ENCODE results near the gene ULK3.

DNA sequence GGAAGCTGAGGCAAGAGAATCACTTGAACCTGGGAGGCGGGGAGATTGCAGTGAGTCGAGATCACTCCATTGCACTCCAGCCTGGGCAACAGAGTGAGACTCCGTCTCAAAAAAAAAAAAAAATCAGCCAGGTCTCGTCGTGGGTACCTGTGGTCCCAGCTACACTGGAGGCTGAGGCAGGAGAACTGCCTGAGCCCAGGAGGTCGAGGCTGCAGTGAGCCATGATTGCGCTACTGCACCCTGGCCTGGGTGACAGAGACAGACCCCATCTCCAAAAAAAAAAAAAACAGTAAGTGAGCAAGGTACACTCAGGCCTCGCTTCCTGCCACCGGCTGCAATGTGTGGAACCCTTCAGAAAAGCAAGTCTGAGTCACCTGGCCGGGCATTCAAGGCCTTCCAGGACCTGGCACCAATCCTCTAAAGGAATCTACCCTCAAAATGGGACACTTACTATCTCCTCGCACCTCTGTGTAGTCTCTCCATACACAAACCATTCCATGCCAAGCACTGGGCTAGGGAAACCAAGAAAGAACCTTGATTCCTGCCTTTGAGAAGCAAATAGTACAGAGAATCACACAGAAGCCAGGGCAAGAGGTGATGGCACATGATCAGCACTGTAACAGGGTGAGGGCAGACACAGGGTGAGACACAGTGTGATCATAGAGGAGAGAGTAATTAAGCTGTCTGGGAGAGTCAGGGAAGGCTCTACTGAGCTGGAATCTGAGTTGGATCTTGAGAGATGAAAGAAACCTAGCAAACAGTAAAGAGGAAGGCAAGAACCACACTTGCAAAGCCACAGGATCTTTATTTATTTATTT lies 20.5 kb upstream of the ULK3 start:
- TF ChIP-seq EZH2phosphoT487 (IDR thresholded peaks at IDR 0.05; ENCODE audit: borderline replicate concordance, low read length), result no peak
- TF ChIP-seq, protein P1, sequence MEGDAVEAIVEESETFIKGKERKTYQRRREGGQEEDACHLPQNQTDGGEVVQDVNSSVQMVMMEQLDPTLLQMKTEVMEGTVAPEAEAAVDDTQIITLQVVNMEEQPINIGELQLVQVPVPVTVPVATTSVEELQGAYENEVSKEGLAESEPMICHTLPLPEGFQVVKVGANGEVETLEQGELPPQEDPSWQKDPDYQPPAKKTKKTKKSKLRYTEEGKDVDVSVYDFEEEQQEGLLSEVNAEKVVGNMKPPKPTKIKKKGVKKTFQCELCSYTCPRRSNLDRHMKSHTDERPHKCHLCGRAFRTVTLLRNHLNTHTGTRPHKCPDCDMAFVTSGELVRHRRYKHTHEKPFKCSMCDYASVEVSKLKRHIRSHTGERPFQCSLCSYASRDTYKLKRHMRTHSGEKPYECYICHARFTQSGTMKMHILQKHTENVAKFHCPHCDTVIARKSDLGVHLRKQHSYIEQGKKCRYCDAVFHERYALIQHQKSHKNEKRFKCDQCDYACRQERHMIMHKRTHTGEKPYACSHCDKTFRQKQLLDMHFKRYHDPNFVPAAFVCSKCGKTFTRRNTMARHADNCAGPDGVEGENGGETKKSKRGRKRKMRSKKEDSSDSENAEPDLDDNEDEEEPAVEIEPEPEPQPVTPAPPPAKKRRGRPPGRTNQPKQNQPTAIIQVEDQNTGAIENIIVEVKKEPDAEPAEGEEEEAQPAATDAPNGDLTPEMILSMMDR (IDR thresholded peaks at IDR 0.05; ENCODE audit: low read depth, low read length, poor library complexity, severe bottlenecking), result no peak
